C4-2B (cell line): ENCODE data around the gene SNAP47.

Source experiments
- ZFX ChIP-seq: fragments of 450-650 bp; IDR thresholded peaks from 2 replicates; pipeline ENCODE4 v1.6.1; 2017
- TF ChIP-seq, protein P1 (sequence below): fragments of 450-650 bp; conservative IDR thresholded peaks from 2 replicates; pipeline ENCODE4 v1.5.1; 2017; ENCODE audit warnings: mild to moderate bottlenecking

DNA sequence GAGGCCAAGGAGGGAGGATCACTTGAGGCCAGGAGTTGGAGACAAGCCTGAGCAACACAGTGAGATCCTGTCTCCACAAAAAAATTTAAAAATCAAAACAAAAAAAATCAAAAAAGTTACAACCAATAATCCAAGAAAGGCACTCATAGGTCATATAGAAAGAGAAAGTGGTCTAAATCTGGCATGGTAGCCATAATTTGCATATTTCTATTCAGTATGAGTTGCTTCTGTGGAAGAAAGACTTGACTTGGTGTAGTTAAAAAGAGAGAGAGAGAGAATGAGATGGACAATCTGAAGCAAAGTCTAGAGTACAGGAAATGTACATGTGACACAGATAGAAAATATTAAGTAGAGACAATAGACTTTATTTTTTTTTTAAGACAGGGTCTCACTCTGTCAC lies 22.6 kb upstream of the SNAP47 start:
- TF ChIP-seq, protein P1, sequence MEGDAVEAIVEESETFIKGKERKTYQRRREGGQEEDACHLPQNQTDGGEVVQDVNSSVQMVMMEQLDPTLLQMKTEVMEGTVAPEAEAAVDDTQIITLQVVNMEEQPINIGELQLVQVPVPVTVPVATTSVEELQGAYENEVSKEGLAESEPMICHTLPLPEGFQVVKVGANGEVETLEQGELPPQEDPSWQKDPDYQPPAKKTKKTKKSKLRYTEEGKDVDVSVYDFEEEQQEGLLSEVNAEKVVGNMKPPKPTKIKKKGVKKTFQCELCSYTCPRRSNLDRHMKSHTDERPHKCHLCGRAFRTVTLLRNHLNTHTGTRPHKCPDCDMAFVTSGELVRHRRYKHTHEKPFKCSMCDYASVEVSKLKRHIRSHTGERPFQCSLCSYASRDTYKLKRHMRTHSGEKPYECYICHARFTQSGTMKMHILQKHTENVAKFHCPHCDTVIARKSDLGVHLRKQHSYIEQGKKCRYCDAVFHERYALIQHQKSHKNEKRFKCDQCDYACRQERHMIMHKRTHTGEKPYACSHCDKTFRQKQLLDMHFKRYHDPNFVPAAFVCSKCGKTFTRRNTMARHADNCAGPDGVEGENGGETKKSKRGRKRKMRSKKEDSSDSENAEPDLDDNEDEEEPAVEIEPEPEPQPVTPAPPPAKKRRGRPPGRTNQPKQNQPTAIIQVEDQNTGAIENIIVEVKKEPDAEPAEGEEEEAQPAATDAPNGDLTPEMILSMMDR = no peak
- TF ChIP-seq ZFX = no peak
